ENCODE data around the gene ZNF649. TPM values are rescaled to one million over a fixed set of nuclear protein-coding genes. Genes with fewer than 3 reads are reported as not detected.

ZNF649 gene
- 10 to 100 TPM in 3 of 4 donors, 1 to 10 TPM in 1; 9.1 to 15.0 (median 13.6) TPM for total RNA-seq

DNA sequence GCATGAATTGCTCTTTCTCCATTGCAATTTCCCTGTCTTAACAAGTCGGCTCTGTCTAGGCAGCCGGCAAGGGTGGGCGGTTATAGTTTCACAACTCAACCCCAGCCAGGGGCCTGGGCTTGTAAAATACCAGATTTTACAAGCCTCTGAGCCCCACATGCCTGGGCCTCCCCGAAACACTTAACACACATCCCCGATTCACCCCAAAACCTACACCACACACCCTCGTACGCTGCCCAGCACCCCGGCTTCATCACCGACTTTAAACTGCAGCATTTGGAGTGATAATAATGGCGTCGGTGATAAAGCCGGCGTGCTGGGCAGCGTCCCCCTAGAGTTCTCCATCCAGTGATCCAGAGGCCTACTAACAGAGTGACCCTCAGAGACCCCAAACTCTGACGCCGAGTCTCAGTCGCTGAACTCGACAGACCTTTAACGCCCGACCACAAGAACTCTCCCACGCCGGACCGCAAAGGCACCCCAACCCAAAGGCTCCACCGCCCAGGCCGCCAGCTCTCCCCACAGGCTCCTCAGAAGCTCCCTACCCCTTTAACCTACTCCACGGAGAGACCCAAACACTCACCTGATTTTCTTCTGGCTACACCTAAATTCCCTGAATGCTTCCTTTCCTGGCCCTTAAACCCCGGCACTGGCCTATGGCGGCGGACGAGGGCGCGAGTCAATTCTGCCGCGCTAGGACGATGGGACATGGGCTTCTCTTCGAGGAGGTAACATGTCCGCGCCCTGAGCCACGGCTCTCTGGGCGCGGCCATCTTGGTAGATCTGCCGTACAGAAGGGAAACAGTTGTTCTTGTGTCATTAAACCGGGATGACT lies at the start of gene ZNF649:
ZNF649 (minus strand) TSS at position 687 of the 835 bp plus-strand sequence. CDS start 4,910 bp downstream, outside the sequence.
- intact Hi-C loops (cut with DNase I): loop anchor here (2.0 kb wide), 1 partner anchor 22 kb away; the partner anchor contains the start of gene ZNF613
- peak; percentile 92 for DNase-seq (ENCODE audit: extremely low spot score)
- TF ChIP-seq, protein P1, sequence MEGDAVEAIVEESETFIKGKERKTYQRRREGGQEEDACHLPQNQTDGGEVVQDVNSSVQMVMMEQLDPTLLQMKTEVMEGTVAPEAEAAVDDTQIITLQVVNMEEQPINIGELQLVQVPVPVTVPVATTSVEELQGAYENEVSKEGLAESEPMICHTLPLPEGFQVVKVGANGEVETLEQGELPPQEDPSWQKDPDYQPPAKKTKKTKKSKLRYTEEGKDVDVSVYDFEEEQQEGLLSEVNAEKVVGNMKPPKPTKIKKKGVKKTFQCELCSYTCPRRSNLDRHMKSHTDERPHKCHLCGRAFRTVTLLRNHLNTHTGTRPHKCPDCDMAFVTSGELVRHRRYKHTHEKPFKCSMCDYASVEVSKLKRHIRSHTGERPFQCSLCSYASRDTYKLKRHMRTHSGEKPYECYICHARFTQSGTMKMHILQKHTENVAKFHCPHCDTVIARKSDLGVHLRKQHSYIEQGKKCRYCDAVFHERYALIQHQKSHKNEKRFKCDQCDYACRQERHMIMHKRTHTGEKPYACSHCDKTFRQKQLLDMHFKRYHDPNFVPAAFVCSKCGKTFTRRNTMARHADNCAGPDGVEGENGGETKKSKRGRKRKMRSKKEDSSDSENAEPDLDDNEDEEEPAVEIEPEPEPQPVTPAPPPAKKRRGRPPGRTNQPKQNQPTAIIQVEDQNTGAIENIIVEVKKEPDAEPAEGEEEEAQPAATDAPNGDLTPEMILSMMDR (IDR thresholded peaks at IDR 0.05): no peak
- peak; percentile 71 to 82 for TF ChIP-seq POLR2AphosphoS5 (IDR thresholded peaks at IDR 0.05)
- no peak for TF ChIP-seq POLR2A (IDR thresholded peaks at IDR 0.05; ENCODE audit: low read depth)
- no peak for TF ChIP-seq EP300 (IDR thresholded peaks at IDR 0.05)
- WGBS: under 1% methylated on average over 28 of the region's 43 CpGs
- Histone ChIP-seq H3K36me3 (peaks cover 4 to 23% (median 10%) of the 10 kb centered on the region in 4 donors), H3K27ac (replicated peaks in 1 of 4) (peak within 1 kb of the TSS; percentile 81 to 88 (median 86)), H3K9me3 (peaks cover 0 to 14% (median 3%) of the 10 kb centered on the region in 4 donors), H3K4me1 (peaks cover 8 to 20% (median 15%) of the 10 kb centered on the region in 4 donors), H3K27me3 (peaks cover 0 to 30% (median 0%) of the 10 kb centered on the region in 4 donors), H3K4me3 (peak within 1 kb of the TSS; percentile 66 to 72 (median 70))

DNA sequence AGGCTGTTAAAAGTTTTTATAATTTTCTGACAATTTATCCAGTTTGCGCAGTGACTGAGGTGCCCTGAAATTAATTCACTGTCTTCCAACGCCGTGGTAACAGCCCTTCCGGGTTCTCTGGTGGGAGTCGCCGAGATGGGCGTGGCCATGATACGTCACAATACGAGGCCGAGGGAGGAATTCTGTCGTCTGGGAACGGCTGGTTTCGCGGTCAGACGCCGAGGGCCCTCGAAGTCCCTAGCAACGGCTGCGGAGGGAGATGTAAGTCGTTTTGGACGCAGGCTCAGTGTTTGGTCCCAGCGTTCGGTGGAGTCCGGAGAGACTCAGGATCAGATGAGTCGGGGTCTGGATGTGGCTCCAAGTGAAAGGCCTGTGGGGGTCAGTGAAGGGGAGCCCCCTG lies 44.2 kb upstream of the ZNF649 start:
- Histone ChIP-seq H3K27me3 (no peaks in the 10 kb centered on the region), H3K27ac (replicated peaks in 1 of 4) (peak overlapping the region in 1 of 4 donors; percentile 58), H3K36me3 (peaks cover 10 to 21% (median 18%) of the 10 kb centered on the region in 4 donors), H3K4me1 (no peaks in the 10 kb centered on the region), H3K9me3 (peaks cover 19 to 75% (median 67%) of the 10 kb centered on the region in 4 donors), H3K4me3 (peak overlapping the region; percentile 27 to 42 (median 32))
- TF ChIP-seq POLR2A (IDR thresholded peaks at IDR 0.05; ENCODE audit: low read depth): no peak
- 13% methylated on average over 17 of the region's 25 CpGs for WGBS
- DNase-seq (ENCODE audit: extremely low spot score): no peak
- intact Hi-C loops (cut with DNase I): no loop called here

DNA sequence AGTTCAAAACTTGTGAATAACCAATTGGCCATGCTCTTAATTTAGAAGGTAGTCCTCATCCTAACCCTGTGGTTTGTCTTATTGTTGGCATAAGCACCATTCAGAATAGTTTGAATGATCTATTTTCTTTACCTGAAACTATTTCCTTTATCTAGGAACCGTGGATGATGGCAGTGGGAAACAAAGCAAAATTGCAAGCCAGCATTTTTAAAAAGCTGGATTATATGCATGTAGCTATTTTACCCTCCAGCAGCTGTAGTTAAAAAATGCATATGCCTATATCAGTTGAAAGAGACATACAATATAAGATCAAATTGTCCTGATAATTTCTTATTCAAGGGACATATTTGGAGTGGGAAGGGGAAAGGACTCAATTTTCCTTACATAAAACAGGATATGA lies 41.8 kb upstream of the ZNF649 start:
- intact Hi-C loops (cut with DNase I): no loop called here
- H3K4me1 ChIP-seq: no peaks in the 10 kb centered on the region
- 95% methylated on average over 1 of the region's 1 CpG for WGBS
- peaks cover 24 to 94% (median 87%) of the 10 kb centered on the region in 4 donors for H3K9me3 ChIP-seq
- TF ChIP-seq, protein P1 (IDR thresholded peaks at IDR 0.05): no peak
- TF ChIP-seq POLR2A (IDR thresholded peaks at IDR 0.05; ENCODE audit: low read depth) (no peak), EP300 (IDR thresholded peaks at IDR 0.05) (no peak), POLR2AphosphoS5 (IDR thresholded peaks at IDR 0.05) (no peak)
- DNase-seq (ENCODE audit: extremely low spot score): no peak
- peaks cover 34 to 44% (median 42%) of the 10 kb centered on the region in 4 donors for H3K36me3 ChIP-seq
- no peak overlapping the region for H3K4me3 ChIP-seq
- H3K27ac ChIP-seq (replicated peaks in 1 of 4): no peak overlapping the region
- H3K27me3 ChIP-seq: no peaks in the 10 kb centered on the region

DNA sequence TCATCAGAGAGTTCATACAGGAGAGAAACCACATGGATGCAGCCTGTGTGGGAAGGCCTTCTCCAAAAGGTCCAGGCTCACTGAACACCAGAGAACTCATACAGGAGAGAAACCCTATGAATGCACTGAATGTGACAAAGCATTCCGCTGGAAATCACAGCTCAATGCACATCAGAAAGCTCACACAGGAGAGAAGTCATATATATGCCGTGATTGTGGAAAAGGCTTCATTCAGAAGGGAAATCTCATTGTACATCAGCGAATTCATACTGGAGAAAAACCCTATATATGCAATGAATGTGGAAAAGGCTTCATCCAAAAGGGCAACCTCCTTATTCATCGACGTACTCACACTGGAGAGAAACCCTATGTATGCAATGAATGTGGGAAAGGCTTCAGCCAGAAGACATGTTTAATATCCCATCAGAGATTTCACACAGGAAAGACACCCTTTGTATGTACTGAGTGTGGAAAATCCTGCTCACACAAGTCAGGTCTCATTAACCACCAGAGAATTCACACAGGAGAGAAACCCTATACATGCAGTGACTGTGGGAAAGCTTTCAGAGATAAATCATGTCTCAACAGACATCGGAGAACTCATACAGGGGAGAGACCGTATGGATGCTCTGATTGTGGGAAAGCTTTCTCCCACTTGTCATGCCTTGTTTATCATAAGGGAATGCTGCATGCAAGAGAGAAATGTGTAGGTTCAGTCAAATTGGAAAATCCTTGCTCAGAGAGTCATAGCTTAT lies 40.2 kb upstream of the ZNF649 start:
- no peak overlapping the region for H3K4me3 ChIP-seq
- no peak overlapping the region for H3K27ac ChIP-seq (replicated peaks in 1 of 4)
- intact Hi-C loops (cut with DNase I): no loop called here
- TF ChIP-seq POLR2A (IDR thresholded peaks at IDR 0.05; ENCODE audit: low read depth): no peak
- no peak for TF ChIP-seq POLR2AphosphoS5 (IDR thresholded peaks at IDR 0.05)
- TF ChIP-seq, protein P1 (IDR thresholded peaks at IDR 0.05): no peak
- no peak for TF ChIP-seq EP300 (IDR thresholded peaks at IDR 0.05)
- 95% methylated on average over 7 of the region's 7 CpGs for WGBS
- DNase-seq (ENCODE audit: extremely low spot score): no peak
- no peaks in the 10 kb centered on the region for H3K27me3 ChIP-seq
- peaks cover 24 to 100% (median 97%) of the 10 kb centered on the region in 4 donors for H3K9me3 ChIP-seq
- H3K4me1 ChIP-seq: no peaks in the 10 kb centered on the region
- peaks cover 50 to 61% (median 58%) of the 10 kb centered on the region in 4 donors for H3K36me3 ChIP-seq

DNA sequence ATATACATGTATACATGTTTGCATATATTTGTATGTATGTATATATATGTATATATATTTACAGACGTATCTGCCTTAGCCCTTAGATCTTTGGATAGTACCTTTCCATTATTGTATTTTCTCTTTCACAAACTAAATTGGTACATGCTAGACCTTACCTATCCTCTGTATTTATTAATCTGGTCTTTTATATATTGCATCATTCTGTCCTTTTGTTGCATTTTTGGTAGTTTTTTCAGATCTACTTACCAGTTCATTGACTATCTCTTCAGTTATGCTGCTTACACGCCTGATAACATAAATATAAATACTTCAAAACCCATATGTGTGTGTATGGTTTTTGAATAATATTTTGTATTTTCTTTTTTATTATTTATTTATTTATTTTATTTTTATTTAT lies 34.1 kb upstream of the ZNF649 start:
- no peak overlapping the region for H3K4me3 ChIP-seq
- TF ChIP-seq EP300 (IDR thresholded peaks at IDR 0.05) (no peak), POLR2A (IDR thresholded peaks at IDR 0.05; ENCODE audit: low read depth) (no peak)
- H3K27ac ChIP-seq (replicated peaks in 1 of 4): no peak overlapping the region
- WGBS: 96% methylated on average over 2 of the region's 2 CpGs
- DNase-seq (ENCODE audit: extremely low spot score): no peak
- H3K9me3 ChIP-seq: peaks cover 5 to 90% (median 78%) of the 10 kb centered on the region in 4 donors
- H3K4me1 ChIP-seq: no peaks in the 10 kb centered on the region
- H3K27me3 ChIP-seq: no peaks in the 10 kb centered on the region
- H3K36me3 ChIP-seq: peaks cover 95 to 100% (median 97%) of the 10 kb centered on the region in 4 donors
- intact Hi-C loops (cut with DNase I): no loop called here

All from esophagus muscularis mucosa (tissue), 4 donors.